Upper lobe of right lung (tissue), 1 donor: ENCODE results near the gene MYADML2. TPM values are rescaled to one million over a fixed set of nuclear protein-coding genes. Genes with fewer than 3 reads are reported as not detected.

ENCODE experiments used
- ATAC-seq: fragments of 200-7000 bp; cut with Tn5 transposase; one replicate; pipeline ENCODE4 v1.9.1; 2020; ENCODE audit warnings: mild to moderate bottlenecking, moderate library complexity
- DNase-seq: peaks from one replicate; pipeline ENCODE4 v3.0.0-alpha.2; 2020
- H3K27ac ChIP-seq: fragments of 200-600 bp; one replicate; pipeline ENCODE4 v1.8.0; 2022
- H3K27me3 ChIP-seq: fragments of 200-600 bp; one replicate; pipeline ENCODE4 v1.8.0; 2022; ENCODE audit warnings: mild to moderate bottlenecking
- H3K36me3 ChIP-seq: fragments of 200-600 bp; one replicate; pipeline ENCODE4 v1.8.0; 2022
- H3K4me1 ChIP-seq: fragments of 200-600 bp; one replicate; pipeline ENCODE4 v1.8.0; 2022
- H3K4me3 ChIP-seq: fragments of 200-600 bp; one replicate; pipeline ENCODE4 v1.8.0; 2022; ENCODE audit warnings: mild to moderate bottlenecking
- H3K9me3 ChIP-seq: fragments of 200-600 bp; one replicate; pipeline ENCODE4 v1.8.0; 2022
- CTCF ChIP-seq: fragments of 200-600 bp; IDR thresholded peaks from one replicate; pipeline ENCODE4 v1.8.0; 2022; ENCODE audit warnings: antibody characterized with exemption
- intact Hi-C: fragments of 100-400 bp; cut with DNase I; formaldehyde crosslinking; loops from one replicate; pipeline ENCODE4 v1.11.0; 2022
- long read RNA-seq: library from polyadenylated mRNA; unstranded; transcript quantifications from one replicate; pipeline ENCODE4 v2.0.0, GENCODE V29; 2021
- total RNA-seq: library from RNA; stranded (reverse); fragmentation: NEBNext Ultra II Directional; extraction: Animal tissue kit (Norgen Biotek cat#: 25700); gene quantifications from one replicate; pipeline ENCODE4 v1.2.1, GENCODE V29; 2021
- donor health status: DM: no; HTN: yes; CAD: no; lungs with severe emphysema.

MYADML2 gene
- not detected for total RNA-seq
- long read RNA-seq, result 0 reads

GRCh38 chr17:81947189-81947588 is at the start of gene MYADML2:
Gene MYADML2 (minus strand): TSS chr17:81947233. CDS start chr17:81941741, 5,492 bp downstream.
- no peak within 1 kb of the TSS for H3K27ac ChIP-seq
- intact Hi-C loops, result no loop called here
- no peaks in the 10 kb centered on the region for H3K9me3 ChIP-seq
- no peaks in the 10 kb centered on the region for H3K36me3 ChIP-seq
- ATAC-seq, result no peak
- H3K4me1 ChIP-seq, result no peaks in the 10 kb centered on the region
- no peak for TF ChIP-seq CTCF
- DNase-seq, result no peak
- peaks cover 7% of the 10 kb centered on the region for H3K27me3 ChIP-seq
- no peak within 1 kb of the TSS for H3K4me3 ChIP-seq

GRCh38 chr17:81996232-81996756 is 49.3 kb upstream of the MYADML2 start:
- TF ChIP-seq CTCF, result no peak
- no peak overlapping the region for H3K27ac ChIP-seq
- H3K9me3 ChIP-seq, result no peaks in the 10 kb centered on the region
- intact Hi-C loops, result no loop called here
- H3K4me1 ChIP-seq, result peaks cover 20% of the 10 kb centered on the region
- DNase-seq (no peak), ATAC-seq (no peak)
- peaks cover 4% of the 10 kb centered on the region for H3K36me3 ChIP-seq
- no peaks in the 10 kb centered on the region for H3K27me3 ChIP-seq
- no peak overlapping the region for H3K4me3 ChIP-seq

- TF ChIP-seq CTCF, result no peak
- no peak for DNase-seq
- H3K27ac ChIP-seq, result no peak overlapping the region
- H3K4me3 ChIP-seq, result no peak overlapping the region
- peaks cover 26% of the 10 kb centered on the region for H3K4me1 ChIP-seq
- H3K27me3 ChIP-seq, result no peaks in the 10 kb centered on the region
- intact Hi-C loops, result no loop called here
- no peaks in the 10 kb centered on the region for H3K9me3 ChIP-seq
- peaks cover 4% of the 10 kb centered on the region for H3K36me3 ChIP-seq
- no peak for ATAC-seq
Observed at GRCh38 chr17:81995463-81996231, 48.6 kb upstream of the MYADML2 start.

GRCh38 chr17:81994593-81995462 is 47.8 kb upstream of the MYADML2 start:
- H3K27me3 ChIP-seq, result no peaks in the 10 kb centered on the region
- H3K9me3 ChIP-seq, result no peaks in the 10 kb centered on the region
- ATAC-seq (no peak), DNase-seq (no peak)
- H3K36me3 ChIP-seq, result peaks cover 4% of the 10 kb centered on the region
- intact Hi-C loops, result no loop called here
- no peak for TF ChIP-seq CTCF
- H3K4me1 ChIP-seq, result peaks cover 26% of the 10 kb centered on the region
- H3K4me3 ChIP-seq, result no peak overlapping the region
- no peak overlapping the region for H3K27ac ChIP-seq

- H3K27ac ChIP-seq, result no peak overlapping the region
- no peak for DNase-seq
- H3K36me3 ChIP-seq, result peaks cover 4% of the 10 kb centered on the region
- H3K9me3 ChIP-seq, result no peaks in the 10 kb centered on the region
- no peak overlapping the region for H3K4me3 ChIP-seq
- no peak for ATAC-seq
- H3K4me1 ChIP-seq, result peaks cover 26% of the 10 kb centered on the region
- intact Hi-C loops, result no loop called here
- no peak for TF ChIP-seq CTCF
- H3K27me3 ChIP-seq, result no peaks in the 10 kb centered on the region
Observed at GRCh38 chr17:81993729-81994592, 46.9 kb upstream of the MYADML2 start.
